CD4-positive, alpha-beta T cell treated with Interleukin-15 for 4 hours (primary cell): ENCODE results near the gene ANP32A.
"Not testable (repeated sequence)": the region's sequence is repeated elsewhere in the genome, so short reads cannot be mapped to it uniquely, and the experiment has no call there.

Experiments used
- DNase-seq: peaks from one replicate; pipeline ENCODE4 v3.0.0-alpha.2; 2020; ENCODE audit warnings: low spot score

ANP32A gene

GRCh38 chr15:68781766-68782588, 38.7 kb downstream of the ANP32A start:
- DNase-seq: peak; percentile 12

- no peak for DNase-seq
Measured at GRCh38 chr15:68781217-68781616, 39.5 kb downstream of the ANP32A start.

- no peak for DNase-seq
Measured at GRCh38 chr15:68778876-68779275, 41.8 kb downstream of the ANP32A start.

- DNase-seq: no peak
Measured at GRCh38 chr15:68776477-68777270, 44.0 kb downstream of the ANP32A start.

- no peak for DNase-seq
Measured at GRCh38 chr15:68775671-68776476, 44.8 kb downstream of the ANP32A start.

- no peak for DNase-seq
Measured at GRCh38 chr15:68775236-68775577, 45.5 kb downstream of the ANP32A start.

- DNase-seq: no peak
Measured at GRCh38 chr15:68774521-68775235, 46.0 kb downstream of the ANP32A start.

- DNase-seq: no peak
Measured at GRCh38 chr15:68774120-68774519, 46.6 kb downstream of the ANP32A start.

- no peak for DNase-seq
Measured at GRCh38 chr15:68773036-68773435, 47.7 kb downstream of the ANP32A start.

GRCh38 chr15:68770216-68770615, 50.5 kb downstream of the ANP32A start:
- no peak for DNase-seq

- no peak for DNase-seq
Measured at GRCh38 chr15:68769702-68770101, 51.0 kb downstream of the ANP32A start.

GRCh38 chr15:68768321-68768720, 52.4 kb downstream of the ANP32A start:
- DNase-seq: no peak

GRCh38 chr15:68767833-68768232, 52.9 kb downstream of the ANP32A start:
- no peak for DNase-seq

- no peak for DNase-seq
Measured at GRCh38 chr15:68765602-68766368, 54.9 kb downstream of the ANP32A start.

GRCh38 chr15:68764090-68764489, 56.6 kb downstream of the ANP32A start:
- no peak for DNase-seq

- DNase-seq: no peak
Measured at GRCh38 chr15:68763063-68763462, 57.6 kb downstream of the ANP32A start.

GRCh38 chr15:68759982-68760579, 60.6 kb downstream of the ANP32A start:
- not testable (repeated sequence) for DNase-seq

- no peak for DNase-seq
Measured at GRCh38 chr15:68755731-68756130, 65.0 kb downstream of the ANP32A start.

- no peak for DNase-seq
Measured at GRCh38 chr15:68751622-68752021, 69.1 kb downstream of the ANP32A start.

GRCh38 chr15:68749793-68750192, 70.9 kb downstream of the ANP32A start:
- DNase-seq: no peak

GRCh38 chr15:68749365-68749764, 71.3 kb downstream of the ANP32A start:
- no peak for DNase-seq
